Muscle layer of colon (tissue), 2 donors: ENCODE data around the gene MAGI2.

ENCODE experiments used
- H3K27ac ChIP-seq: one replicate; pipeline ENCODE4 v1.7.0; 2013; ENCODE audit warnings: low read depth, mild to moderate bottlenecking, low read length, moderate library complexity
- H3K27me3 ChIP-seq, 2 donors: one replicate each; pipeline ENCODE4 v1.7.0; 2013; ENCODE audit warnings: low read length in 2 of 2, mild to moderate bottlenecking in 2 of 2; ENCODE audit not compliant: insufficient read depth in 2 of 2, control insufficient read depth in 1 of 2
- H3K36me3 ChIP-seq: one replicate; pipeline ENCODE4 v1.7.0; 2013; ENCODE audit warnings: mild to moderate bottlenecking, low read length; ENCODE audit not compliant: insufficient read depth
- H3K4me1 ChIP-seq: one replicate; pipeline ENCODE4 v1.7.0; 2013; ENCODE audit warnings: mild to moderate bottlenecking, low read length; ENCODE audit not compliant: insufficient read depth
- H3K4me3 ChIP-seq, 2 donors: one replicate each; pipeline ENCODE4 v1.7.0; 2013; ENCODE audit warnings: low read length in 2 of 2, low read depth in 1 of 2, mild to moderate bottlenecking in 1 of 2, moderate library complexity in 1 of 2
- H3K9ac ChIP-seq: one replicate; pipeline ENCODE4 v1.7.0; 2013; ENCODE audit warnings: low read length
- H3K9me3 ChIP-seq: one replicate; pipeline ENCODE4 v1.7.0; 2013; ENCODE audit warnings: mild to moderate bottlenecking, low read length
- donor health status: abdominal sarcoma.
- donor health status: Adenocarcinoma of cecum.

Gene MAGI2

GRCh38 chr7:79301419-79301818, 152.0 kb downstream of the MAGI2 start:
- H3K9me3 ChIP-seq, result no peaks in the 10 kb centered on the region
- no peaks in the 10 kb centered on the region for H3K36me3 ChIP-seq
- no peak overlapping the region for H3K9ac ChIP-seq
- no peaks in the 10 kb centered on the region for H3K27me3 ChIP-seq
- H3K4me3 ChIP-seq, result no peak overlapping the region
- H3K27ac ChIP-seq, result no peak overlapping the region
- no peaks in the 10 kb centered on the region for H3K4me1 ChIP-seq

- Histone ChIP-seq H3K36me3 (no peaks in the 10 kb centered on the region), H3K4me1 (no peaks in the 10 kb centered on the region), H3K4me3 (no peak overlapping the region), H3K9me3 (no peaks in the 10 kb centered on the region), H3K9ac (no peak overlapping the region), H3K27ac (no peak overlapping the region), H3K27me3 (no peaks in the 10 kb centered on the region)
These were observed 152.9 kb downstream of the MAGI2 start for GRCh38 chr7:79300573-79300972.

- no peaks in the 10 kb centered on the region for H3K27me3 ChIP-seq
- H3K4me3 ChIP-seq, result no peak overlapping the region
- H3K9ac ChIP-seq, result no peak overlapping the region
- no peak overlapping the region for H3K27ac ChIP-seq
- no peaks in the 10 kb centered on the region for H3K9me3 ChIP-seq
- no peaks in the 10 kb centered on the region for H3K4me1 ChIP-seq
- H3K36me3 ChIP-seq, result no peaks in the 10 kb centered on the region
These were observed 155.2 kb downstream of the MAGI2 start for GRCh38 chr7:79298145-79298760.

- Histone ChIP-seq H3K9me3 (no peaks in the 10 kb centered on the region), H3K27me3 (no peaks in the 10 kb centered on the region), H3K4me1 (no peaks in the 10 kb centered on the region), H3K9ac (no peak overlapping the region), H3K27ac (no peak overlapping the region), H3K36me3 (no peaks in the 10 kb centered on the region), H3K4me3 (no peak overlapping the region)
These were observed 156.7 kb downstream of the MAGI2 start for GRCh38 chr7:79296553-79297320.

GRCh38 chr7:79293655-79294142, 159.8 kb downstream of the MAGI2 start:
- Histone ChIP-seq H3K36me3 (no peaks in the 10 kb centered on the region), H3K27me3 (no peaks in the 10 kb centered on the region), H3K4me1 (no peaks in the 10 kb centered on the region), H3K9me3 (no peaks in the 10 kb centered on the region), H3K9ac (no peak overlapping the region), H3K4me3 (no peak overlapping the region), H3K27ac (no peak overlapping the region)

GRCh38 chr7:79292834-79293233, 160.6 kb downstream of the MAGI2 start:
- Histone ChIP-seq H3K9me3 (no peaks in the 10 kb centered on the region), H3K36me3 (no peaks in the 10 kb centered on the region), H3K27ac (no peak overlapping the region), H3K4me3 (no peak overlapping the region), H3K4me1 (no peaks in the 10 kb centered on the region), H3K27me3 (no peaks in the 10 kb centered on the region), H3K9ac (no peak overlapping the region)

GRCh38 chr7:79291498-79291865, 162.0 kb downstream of the MAGI2 start:
- Histone ChIP-seq H3K27me3 (no peaks in the 10 kb centered on the region), H3K27ac (no peak overlapping the region), H3K36me3 (no peaks in the 10 kb centered on the region), H3K9ac (no peak overlapping the region), H3K4me3 (no peak overlapping the region), H3K4me1 (no peaks in the 10 kb centered on the region), H3K9me3 (no peaks in the 10 kb centered on the region)

GRCh38 chr7:79290841-79291497, 162.5 kb downstream of the MAGI2 start:
- Histone ChIP-seq H3K9me3 (no peaks in the 10 kb centered on the region), H3K9ac (no peak overlapping the region), H3K4me3 (no peak overlapping the region), H3K4me1 (no peaks in the 10 kb centered on the region), H3K27ac (no peak overlapping the region), H3K36me3 (no peaks in the 10 kb centered on the region), H3K27me3 (no peaks in the 10 kb centered on the region)

- Histone ChIP-seq H3K27ac (no peak overlapping the region), H3K36me3 (no peaks in the 10 kb centered on the region), H3K4me3 (no peak overlapping the region), H3K4me1 (no peaks in the 10 kb centered on the region), H3K27me3 (no peaks in the 10 kb centered on the region), H3K9ac (no peak overlapping the region), H3K9me3 (no peaks in the 10 kb centered on the region)
These were observed 163.1 kb downstream of the MAGI2 start for GRCh38 chr7:79290398-79290797.

GRCh38 chr7:79288655-79289054, 164.8 kb downstream of the MAGI2 start:
- H3K27me3 ChIP-seq, result no peaks in the 10 kb centered on the region
- H3K9ac ChIP-seq, result no peak overlapping the region
- H3K36me3 ChIP-seq, result no peaks in the 10 kb centered on the region
- H3K9me3 ChIP-seq, result no peaks in the 10 kb centered on the region
- no peak overlapping the region for H3K4me3 ChIP-seq
- H3K27ac ChIP-seq, result no peak overlapping the region
- H3K4me1 ChIP-seq, result no peaks in the 10 kb centered on the region

GRCh38 chr7:79287981-79288380, 165.5 kb downstream of the MAGI2 start:
- no peaks in the 10 kb centered on the region for H3K36me3 ChIP-seq
- H3K9ac ChIP-seq, result no peak overlapping the region
- H3K4me1 ChIP-seq, result no peaks in the 10 kb centered on the region
- no peaks in the 10 kb centered on the region for H3K27me3 ChIP-seq
- H3K27ac ChIP-seq, result no peak overlapping the region
- no peak overlapping the region for H3K4me3 ChIP-seq
- no peaks in the 10 kb centered on the region for H3K9me3 ChIP-seq
